Measurements from ENCODE around the gene CRAMP1. TPM values are rescaled to one million over a fixed set of nuclear protein-coding genes. Genes with fewer than 3 reads are reported as not detected.

The CRAMP1 gene
- total RNA-seq, 1 donor from 2014 or later = 18.0 TPM

DNA sequence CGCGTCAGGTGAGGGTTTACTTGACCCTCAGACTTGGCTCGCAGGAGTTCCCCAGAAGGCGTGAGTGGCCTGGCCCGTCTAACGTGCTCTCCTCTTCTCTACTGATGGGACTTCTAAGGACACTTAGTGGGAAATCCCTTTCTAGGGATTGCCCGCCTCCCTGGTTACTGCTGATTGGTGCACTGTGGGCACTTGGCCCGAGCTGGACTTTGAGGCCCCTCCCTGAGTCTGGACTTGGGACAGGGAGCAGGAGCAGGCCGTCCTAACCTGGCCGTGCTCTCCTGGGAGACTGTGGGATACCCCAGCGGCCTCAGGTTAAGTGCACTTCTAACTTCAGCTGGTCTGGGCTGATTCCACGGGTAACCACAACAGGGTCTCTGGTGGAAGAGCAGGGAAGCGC, 15.0 kb upstream of the CRAMP1 start:
- Histone ChIP-seq H4K20me1 (ENCODE audit: insufficient read depth, low read length) (no peaks in the 10 kb centered on the region), H3K4me2 (ENCODE audit: low read length) (no peak overlapping the region), H3K4me3 (ENCODE audit: insufficient read depth, low read depth, low read length) (no peak overlapping the region), H2AFZ (ENCODE audit: low read depth, low read length) (no peak overlapping the region), H3K9ac (ENCODE audit: low read length) (no peak overlapping the region), H3K27ac (ENCODE audit: low read depth, low read length) (no peak overlapping the region), H3K27me3 (ENCODE audit: insufficient read depth, low read length) (no peaks in the 10 kb centered on the region), H3K36me3 (ENCODE audit: insufficient read depth, low read length) (no peaks in the 10 kb centered on the region), H3K4me1 (ENCODE audit: insufficient read depth, low read length) (no peaks in the 10 kb centered on the region), H3K79me2 (ENCODE audit: insufficient read depth, low read length) (no peaks in the 10 kb centered on the region), H3K9me3 (ENCODE audit: insufficient read depth, low read depth, low read length) (no peaks in the 10 kb centered on the region)
- no peaks in the 10 kb centered on the region for H3K9me3 Mint-ChIP-seq (ENCODE audit: unreplicated experiment)
- peaks cover 14% of the 10 kb centered on the region for H3K36me3 Mint-ChIP-seq (ENCODE audit: low read depth, unreplicated experiment)
- H3K27me3 Mint-ChIP-seq (ENCODE audit: low read depth, unreplicated experiment) = no peaks in the 10 kb centered on the region
- TF ChIP-seq EZH2 (IDR thresholded peaks at IDR 0.05; ENCODE audit: insufficient read depth, low read length) (no peak), CTCF (IDR thresholded peaks at IDR 0.05; ENCODE audit: insufficient read depth, low read depth, low read length) (no peak)
- H3K4me1 Mint-ChIP-seq (ENCODE audit: low read depth, unreplicated experiment) = no peaks in the 10 kb centered on the region
- H3K27ac Mint-ChIP-seq (ENCODE audit: unreplicated experiment) = no peak overlapping the region
- DNase-seq (ENCODE audit: low read depth) = no peak
- no peak for FAIRE-seq
- no peak overlapping the region for H3K4me3 Mint-ChIP-seq (ENCODE audit: unreplicated experiment)

GRCh38 chr16:1601031-1601430, 11.1 kb upstream of the CRAMP1 start:
- H3K4me1 Mint-ChIP-seq (ENCODE audit: low read depth, unreplicated experiment) = no peaks in the 10 kb centered on the region
- H3K9ac ChIP-seq (ENCODE audit: low read length) = no peak overlapping the region
- no peak overlapping the region for H3K4me2 ChIP-seq (ENCODE audit: low read length)
- H3K27me3 Mint-ChIP-seq (ENCODE audit: low read depth, unreplicated experiment) = no peaks in the 10 kb centered on the region
- no peaks in the 10 kb centered on the region for H4K20me1 ChIP-seq (ENCODE audit: insufficient read depth, low read length)
- H3K4me3 Mint-ChIP-seq (ENCODE audit: unreplicated experiment) = peak overlapping the region; percentile 12
- no peaks in the 10 kb centered on the region for H3K27me3 ChIP-seq (ENCODE audit: insufficient read depth, low read length)
- H3K36me3 ChIP-seq (ENCODE audit: insufficient read depth, low read length) = peaks cover 3% of the 10 kb centered on the region
- H3K27ac Mint-ChIP-seq (ENCODE audit: unreplicated experiment) = no peak overlapping the region
- FAIRE-seq = no peak
- no peaks in the 10 kb centered on the region for H3K4me1 ChIP-seq (ENCODE audit: insufficient read depth, low read length)
- no peaks in the 10 kb centered on the region for H3K9me3 ChIP-seq (ENCODE audit: insufficient read depth, low read depth, low read length)
- H2AFZ ChIP-seq (ENCODE audit: low read depth, low read length) = no peak overlapping the region
- H3K36me3 Mint-ChIP-seq (ENCODE audit: low read depth, unreplicated experiment) = peaks cover 28% of the 10 kb centered on the region
- no peak overlapping the region for H3K4me3 ChIP-seq (ENCODE audit: insufficient read depth, low read depth, low read length)
- TF ChIP-seq EZH2 (IDR thresholded peaks at IDR 0.05; ENCODE audit: insufficient read depth, low read length) = no peak
- no peak overlapping the region for H3K27ac ChIP-seq (ENCODE audit: low read depth, low read length)
- H3K9me3 Mint-ChIP-seq (ENCODE audit: unreplicated experiment) = no peaks in the 10 kb centered on the region
- no peaks in the 10 kb centered on the region for H3K79me2 ChIP-seq (ENCODE audit: insufficient read depth, low read length)
- no peak for DNase-seq (ENCODE audit: low read depth)

GRCh38 chr16:1601489-1601888, 10.7 kb upstream of the CRAMP1 start:
- H3K36me3 Mint-ChIP-seq (ENCODE audit: low read depth, unreplicated experiment) = peaks cover 28% of the 10 kb centered on the region

More at GRCh38 chr16:1601489-1601888, 10.7 kb upstream of the CRAMP1 start:
- H3K27me3 ChIP-seq (ENCODE audit: insufficient read depth, low read length) = no peaks in the 10 kb centered on the region
- Mint-ChIP-seq H3K4me3 (ENCODE audit: unreplicated experiment) (peak overlapping the region; percentile 12), H3K27ac (ENCODE audit: unreplicated experiment) (no peak overlapping the region), H3K27me3 (ENCODE audit: low read depth, unreplicated experiment) (no peaks in the 10 kb centered on the region), H3K4me1 (ENCODE audit: low read depth, unreplicated experiment) (no peaks in the 10 kb centered on the region), H3K9me3 (ENCODE audit: unreplicated experiment) (no peaks in the 10 kb centered on the region)
- no peaks in the 10 kb centered on the region for H3K4me1 ChIP-seq (ENCODE audit: insufficient read depth, low read length)
- peaks cover 3% of the 10 kb centered on the region for H3K36me3 ChIP-seq (ENCODE audit: insufficient read depth, low read length)
- H3K27ac ChIP-seq (ENCODE audit: low read depth, low read length) = no peak overlapping the region
- no peak for TF ChIP-seq CTCF (IDR thresholded peaks at IDR 0.05; ENCODE audit: insufficient read depth, low read depth, low read length)
- TF ChIP-seq EZH2 (IDR thresholded peaks at IDR 0.05; ENCODE audit: insufficient read depth, low read length) = no peak
- H4K20me1 ChIP-seq (ENCODE audit: insufficient read depth, low read length) = no peaks in the 10 kb centered on the region
- FAIRE-seq (no peak), DNase-seq (ENCODE audit: low read depth) (no peak)
- H3K9me3 ChIP-seq (ENCODE audit: insufficient read depth, low read depth, low read length) = no peaks in the 10 kb centered on the region
- H3K4me2 ChIP-seq (ENCODE audit: low read length) = no peak overlapping the region
- H3K79me2 ChIP-seq (ENCODE audit: insufficient read depth, low read length) = no peaks in the 10 kb centered on the region
- no peak overlapping the region for H3K9ac ChIP-seq (ENCODE audit: low read length)
- no peak overlapping the region for H3K4me3 ChIP-seq (ENCODE audit: insufficient read depth, low read depth, low read length)
- no peak overlapping the region for H2AFZ ChIP-seq (ENCODE audit: low read depth, low read length)
